Subcutaneous abdominal adipose tissue (tissue), 5 donors: ENCODE data around the gene COPS6.

ENCODE experiments used
- H3K27ac ChIP-seq: one replicate; pipeline ENCODE4 v1.7.0; 2013; ENCODE audit warnings: low read depth, mild to moderate bottlenecking, inconsistent platforms, low read length, moderate library complexity
- H3K27me3 ChIP-seq, 5 donors: one replicate each; pipeline ENCODE4 v1.7.0; 2013; ENCODE audit warnings: low read length in 5 of 5, inconsistent platforms in 1 of 5; ENCODE audit not compliant: control insufficient read depth in 5 of 5, insufficient read depth in 4 of 5
- H3K36me3 ChIP-seq, 5 donors: one replicate each; pipeline ENCODE4 v1.7.0; 2013; ENCODE audit warnings: low read length in 5 of 5; ENCODE audit not compliant: control insufficient read depth in 5 of 5, insufficient read depth in 5 of 5
- H3K4me1 ChIP-seq, 5 donors: one replicate each; pipeline ENCODE4 v1.7.0; 2013; ENCODE audit warnings: low read length in 5 of 5, mild to moderate bottlenecking in 3 of 5, moderate library complexity in 1 of 5; ENCODE audit not compliant: control insufficient read depth in 5 of 5, insufficient read depth in 5 of 5
- H3K4me3 ChIP-seq, 5 donors: one replicate each; pipeline ENCODE4 v1.7.0; 2013; ENCODE audit warnings: low read length in 5 of 5, low read depth in 1 of 5
- H3K9ac ChIP-seq, 5 donors: one replicate each; pipeline ENCODE4 v1.7.0; 2013; ENCODE audit warnings: low read length in 5 of 5, mild to moderate bottlenecking in 4 of 5, moderate library complexity in 3 of 5
- H3K9me3 ChIP-seq, 5 donors: one replicate each; pipeline ENCODE4 v1.7.0; 2013; ENCODE audit warnings: low read length in 5 of 5; ENCODE audit not compliant: control insufficient read depth in 5 of 5
- donor health status: healthy.
- donor health status: healthy.
- donor health status: healthy.
- donor health status: healthy.
- donor health status: healthy.

The COPS6 gene

GRCh38 chr7:100061518-100062193, 27.1 kb upstream of the COPS6 start:
- Histone ChIP-seq H3K9me3 (no peaks in the 10 kb centered on the region), H3K36me3 (peaks cover 8 to 75% (median 55%) of the 10 kb centered on the region in 5 donors), H3K27me3 (no peaks in the 10 kb centered on the region), H3K27ac (no peak overlapping the region), H3K4me3 (no peak overlapping the region), H3K9ac (no peak overlapping the region), H3K4me1 (peaks cover 0 to 11% (median 9%) of the 10 kb centered on the region in 5 donors)

DNA sequence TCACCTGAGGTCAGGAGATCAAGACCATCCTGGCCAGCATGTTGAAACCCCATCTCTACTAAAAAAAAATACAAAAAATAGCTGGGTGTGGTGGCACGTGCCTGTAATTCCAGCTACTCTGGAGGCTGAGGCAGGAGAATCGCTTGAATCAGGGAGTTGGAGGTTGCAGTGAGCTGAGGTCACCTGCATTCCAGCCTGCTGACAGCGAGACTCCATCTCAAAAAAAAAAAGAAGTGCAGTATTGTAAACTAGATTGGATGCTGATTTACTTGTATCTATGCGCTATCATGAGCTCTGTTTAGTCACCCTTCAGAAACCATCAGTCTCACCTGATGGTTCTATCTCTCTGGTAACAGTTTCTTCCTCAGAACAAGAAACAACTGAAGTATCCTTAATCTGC, 25.4 kb upstream of the COPS6 start:
- no peaks in the 10 kb centered on the region for H3K27me3 ChIP-seq
- no peak overlapping the region for H3K4me3 ChIP-seq
- peaks cover 5 to 62% (median 44%) of the 10 kb centered on the region in 5 donors for H3K36me3 ChIP-seq

GRCh38 chr7:100064162-100064561, 24.6 kb upstream of the COPS6 start:
- Histone ChIP-seq H3K4me1 (peaks cover 0 to 11% (median 9%) of the 10 kb centered on the region in 5 donors), H3K27ac (no peak overlapping the region), H3K9me3 (no peaks in the 10 kb centered on the region), H3K4me3 (no peak overlapping the region), H3K9ac (no peak overlapping the region), H3K36me3 (peaks cover 5 to 58% (median 38%) of the 10 kb centered on the region in 5 donors), H3K27me3 (no peaks in the 10 kb centered on the region)

More for the DNA sequence above, 25.4 kb upstream of the COPS6 start:
- Histone ChIP-seq H3K9me3 (no peaks in the 10 kb centered on the region), H3K9ac (no peak overlapping the region), H3K4me1 (peaks cover 0 to 11% (median 9%) of the 10 kb centered on the region in 5 donors), H3K27ac (no peak overlapping the region)

- Histone ChIP-seq H3K4me3 (no peak overlapping the region), H3K27me3 (no peaks in the 10 kb centered on the region), H3K27ac (peak overlapping the region; percentile 15), H3K36me3 (peaks cover 7 to 61% (median 43%) of the 10 kb centered on the region in 5 donors), H3K9ac (no peak overlapping the region), H3K9me3 (peaks cover 3 to 8% (median 6%) of the 10 kb centered on the region in 5 donors), H3K4me1 (peaks cover 0 to 11% (median 9%) of the 10 kb centered on the region in 5 donors)
Measured at GRCh38 chr7:100065452-100066186, 23.1 kb upstream of the COPS6 start.

GRCh38 chr7:100066953-100067352, 21.8 kb upstream of the COPS6 start:
- Histone ChIP-seq H3K27me3 (no peaks in the 10 kb centered on the region), H3K27ac (no peak overlapping the region)

GRCh38 chr7:100069991-100070390, 18.8 kb upstream of the COPS6 start:
- peaks cover 4 to 11% (median 9%) of the 10 kb centered on the region in 5 donors for H3K4me1 ChIP-seq
- peaks cover 25 to 68% (median 60%) of the 10 kb centered on the region in 5 donors for H3K36me3 ChIP-seq
- H3K27me3 ChIP-seq, result no peaks in the 10 kb centered on the region
- H3K4me3 ChIP-seq, result no peak overlapping the region
- H3K9me3 ChIP-seq, result peaks cover 23 to 31% (median 30%) of the 10 kb centered on the region in 5 donors
- no peak overlapping the region for H3K9ac ChIP-seq
- no peak overlapping the region for H3K27ac ChIP-seq

More at GRCh38 chr7:100066953-100067352, 21.8 kb upstream of the COPS6 start:
- H3K4me3 ChIP-seq, result no peak overlapping the region
- H3K9me3 ChIP-seq, result peaks cover 16 to 21% (median 19%) of the 10 kb centered on the region in 5 donors
- H3K36me3 ChIP-seq, result peaks cover 20 to 61% (median 47%) of the 10 kb centered on the region in 5 donors
- no peak overlapping the region for H3K9ac ChIP-seq
- peaks cover 4 to 11% (median 9%) of the 10 kb centered on the region in 5 donors for H3K4me1 ChIP-seq

- Histone ChIP-seq H3K9ac (no peak overlapping the region), H3K4me1 (peaks cover 0 to 4% (median under 1%) of the 10 kb centered on the region in 5 donors), H3K4me3 (peak overlapping the region in 4 of 5 donors; percentile 3 to 53 (median 38)), H3K27me3 (no peaks in the 10 kb centered on the region), H3K36me3 (peaks cover 28 to 78% (median 71%) of the 10 kb centered on the region in 5 donors), H3K9me3 (peaks cover 23 to 31% (median 30%) of the 10 kb centered on the region in 5 donors), H3K27ac (no peak overlapping the region)
Measured at GRCh38 chr7:100071018-100071723, 17.6 kb upstream of the COPS6 start.

DNA sequence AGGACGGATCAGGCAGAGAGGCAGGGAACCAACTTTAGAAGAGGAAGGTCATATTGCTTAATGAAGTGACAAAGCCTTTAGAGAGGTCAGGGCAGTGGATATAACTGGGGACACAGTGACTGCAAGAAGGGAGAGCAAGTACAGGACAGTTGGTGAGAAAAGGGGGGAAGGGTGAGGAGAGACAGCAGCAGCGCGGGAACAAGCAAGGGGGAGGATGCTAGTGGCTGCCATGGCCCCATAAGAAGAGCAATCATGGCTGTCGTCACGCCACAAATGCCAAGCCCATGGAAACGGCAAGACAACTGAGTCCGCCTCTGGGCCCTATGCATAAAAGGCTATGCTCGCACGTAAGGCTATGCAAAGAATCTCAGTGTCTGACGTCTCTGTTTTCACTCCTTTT, 16.3 kb upstream of the COPS6 start:
- peaks cover 0 to 4% (median 0%) of the 10 kb centered on the region in 5 donors for H3K4me1 ChIP-seq
- no peak overlapping the region for H3K27ac ChIP-seq
- H3K27me3 ChIP-seq, result no peaks in the 10 kb centered on the region
- peaks cover 30 to 90% (median 80%) of the 10 kb centered on the region in 5 donors for H3K36me3 ChIP-seq
- peaks cover 23 to 31% (median 30%) of the 10 kb centered on the region in 5 donors for H3K9me3 ChIP-seq
- H3K9ac ChIP-seq, result no peak overlapping the region
- peak overlapping the region in 3 of 5 donors; percentile 24 to 36 (median 29) for H3K4me3 ChIP-seq

DNA sequence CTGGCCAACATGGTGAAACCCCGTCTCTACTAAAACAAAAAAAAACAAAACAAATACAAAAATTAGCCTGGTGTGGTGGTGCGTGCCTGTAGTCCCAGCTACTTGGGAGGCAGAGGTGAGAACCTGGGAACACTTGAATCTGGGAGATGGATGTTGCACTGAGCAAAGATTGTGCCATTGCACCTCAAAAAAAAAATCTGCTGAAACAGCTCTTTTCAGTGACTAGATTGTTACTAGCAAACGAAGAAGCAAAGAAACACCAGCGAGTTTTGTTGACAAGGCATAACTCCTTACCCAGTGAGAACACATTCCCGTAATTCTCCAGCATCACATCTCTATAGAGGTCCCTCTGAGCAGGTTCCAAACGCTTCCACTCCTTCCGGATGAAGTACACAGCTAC, 13.9 kb upstream of the COPS6 start:
- H3K36me3 ChIP-seq, result peaks cover 30 to 87% (median 84%) of the 10 kb centered on the region in 5 donors
- no peak overlapping the region for H3K27ac ChIP-seq
- H3K9ac ChIP-seq, result no peak overlapping the region
- H3K9me3 ChIP-seq, result peaks cover 23 to 31% (median 30%) of the 10 kb centered on the region in 5 donors
- H3K4me1 ChIP-seq, result peaks cover 4 to 13% (median 7%) of the 10 kb centered on the region in 5 donors
- no peak overlapping the region for H3K4me3 ChIP-seq
- H3K27me3 ChIP-seq, result no peaks in the 10 kb centered on the region
